Limb (tissue), 2 donors: ENCODE data around the gene HMGXB3.

Experiments
- DNase-seq, 2 donors: peaks; one replicate each; pipeline ENCODE4 v3.0.0-alpha.2; 2016; ENCODE audit errors: extremely low spot score in 2 of 2

The HMGXB3 gene

GRCh38 chr5:150085191-150085912 lies 84.8 kb downstream of the HMGXB3 start:
- no peak for DNase-seq

GRCh38 chr5:150085950-150086715 lies 85.6 kb downstream of the HMGXB3 start, which contains the start of gene CSF1R:
Gene CSF1R (minus strand): TSS chr5:150086554. CDS start chr5:150086427, 127 bp downstream.
- no peak for DNase-seq

GRCh38 chr5:150092159-150092787 lies 91.7 kb downstream of the HMGXB3 start:
- DNase-seq = no peak

GRCh38 chr5:150097152-150097551 lies 96.6 kb downstream of the HMGXB3 start:
- no peak for DNase-seq

GRCh38 chr5:150101023-150101422 lies 100.5 kb downstream of the HMGXB3 start:
- DNase-seq = no peak
